Left lung (tissue), 10 donors: ENCODE results near the gene OPTC. TPM values are rescaled to one million over a fixed set of nuclear protein-coding genes. Genes with fewer than 3 reads are reported as not detected.

Source experiments
- ATAC-seq: fragments of 200-7000 bp; cut with Tn5 transposase; one replicate; pipeline ENCODE4 v1.9.1; 2020; ENCODE audit warnings: moderate library complexity
- DNase-seq, 4 donors: peaks; one replicate each; pipeline ENCODE4 v3.0.0-alpha.2; 2013 to 2020
- H3K27ac ChIP-seq, 2 donors: fragments of 200-600 bp; sonication (generic) in 1 of 2; one replicate each; pipeline versions ENCODE4 v1.5.0 to v1.8.0; 2020 to 2021
- H3K27me3 ChIP-seq, 2 donors: fragments of 200-600 bp; sonication (generic) in 1 of 2; one replicate each; pipeline versions ENCODE4 v1.5.0 to v1.8.0; 2020 to 2021
- H3K36me3 ChIP-seq, 2 donors: fragments of 200-600 bp; sonication (generic) in 1 of 2; one replicate each; pipeline versions ENCODE4 v1.5.0 to v1.8.0; 2020 to 2021
- H3K4me1 ChIP-seq, 2 donors: fragments of 200-600 bp; one replicate each; pipeline ENCODE4 v1.8.0; 2021
- H3K4me3 ChIP-seq, 2 donors: fragments of 200-600 bp; sonication (generic) in 1 of 2; one replicate each; pipeline versions ENCODE4 v1.5.0 to v1.8.0; 2020 to 2021; ENCODE audit warnings: mild to moderate bottlenecking in 1 of 2
- H3K9me3 ChIP-seq, 2 donors: fragments of 200-600 bp; sonication (generic) in 1 of 2; one replicate each; pipeline versions ENCODE4 v1.5.0 to v1.8.0; 2020 to 2021
- CTCF ChIP-seq, 2 donors: fragments of 200-600 bp; sonication (generic) in 1 of 2; IDR thresholded peaks; one replicate each; pipeline versions ENCODE4 v1.5.0 to v1.8.0; 2021; ENCODE audit warnings: antibody characterized with exemption in 2 of 2
- intact Hi-C, 2 donors: fragments of 100-400 bp; cut with DNase I; formaldehyde crosslinking; loops; one replicate each; pipeline versions ENCODE4 v1.11.2 to v1.14.2; 2022
- polyA plus RNA-seq, 6 donors: library from polyadenylated mRNA; unstranded; fragments of 120-200 nt; gene quantifications; one replicate each; pipeline ENCODE4 v1.2.1, GENCODE V29; 2013; ENCODE audit not compliant: insufficient read length in 6 of 6
- total RNA-seq, 2 donors: library from RNA; stranded (reverse); fragmentation: NEBNext Ultra II Directional; extraction: Animal tissue kit (Norgen Biotek cat#: 25700); gene quantifications; one replicate each; pipeline ENCODE4 v1.2.1, GENCODE V29; 2021
- donor health status: DM: no; HTN: yes; CAD: no.
- donor health status: DM: no; HTN: no; CAD: no.

Gene OPTC
- total and polyA plus RNA-seq, 8 donors = not detected

- Histone ChIP-seq H3K36me3 (no peaks in the 10 kb centered on the region), H3K4me1 (peaks cover 0 to 4% of the 10 kb centered on the region in 2 donors), H3K9me3 (no peaks in the 10 kb centered on the region), H3K27ac (no peak overlapping the region), H3K4me3 (no peak overlapping the region), H3K27me3 (no peaks in the 10 kb centered on the region)
- intact Hi-C loops = no loop called here
- no peak for ATAC-seq
- DNase-seq = no peak
- TF ChIP-seq CTCF (IDR thresholded peaks at IDR 0.05) = no peak
These were observed 30.2 kb downstream of the OPTC start for GRCh38 chr1:203524152-203524551.

GRCh38 chr1:203524824-203525223 is 30.9 kb downstream of the OPTC start:
- no peak for ATAC-seq
- H3K4me3 ChIP-seq = no peak overlapping the region
- H3K27me3 ChIP-seq = no peaks in the 10 kb centered on the region
- no peak for TF ChIP-seq CTCF (IDR thresholded peaks at IDR 0.05)
- DNase-seq = no peak
- peaks cover 0 to 4% of the 10 kb centered on the region in 2 donors for H3K4me1 ChIP-seq
- H3K27ac ChIP-seq = no peak overlapping the region
- intact Hi-C loops = no loop called here
- no peaks in the 10 kb centered on the region for H3K36me3 ChIP-seq
- H3K9me3 ChIP-seq = no peaks in the 10 kb centered on the region

GRCh38 chr1:203525685-203526084 is 31.7 kb downstream of the OPTC start:
- Histone ChIP-seq H3K36me3 (no peaks in the 10 kb centered on the region), H3K27ac (no peak overlapping the region)
- intact Hi-C loops = no loop called here

GRCh38 chr1:203526130-203526529 is 32.2 kb downstream of the OPTC start:
- no peaks in the 10 kb centered on the region for H3K27me3 ChIP-seq
- no peak overlapping the region for H3K27ac ChIP-seq
- TF ChIP-seq CTCF (IDR thresholded peaks at IDR 0.05) = no peak
- no peak overlapping the region for H3K4me3 ChIP-seq
- intact Hi-C loops = no loop called here
- no peaks in the 10 kb centered on the region for H3K36me3 ChIP-seq
- H3K4me1 ChIP-seq = peaks cover 0 to 4% of the 10 kb centered on the region in 2 donors
- no peaks in the 10 kb centered on the region for H3K9me3 ChIP-seq
- no peak for DNase-seq
- ATAC-seq = no peak

More at GRCh38 chr1:203525685-203526084, 31.7 kb downstream of the OPTC start:
- Histone ChIP-seq H3K4me3 (no peak overlapping the region), H3K27me3 (no peaks in the 10 kb centered on the region), H3K4me1 (peaks cover 0 to 4% of the 10 kb centered on the region in 2 donors), H3K9me3 (no peaks in the 10 kb centered on the region)
- no peak for TF ChIP-seq CTCF (IDR thresholded peaks at IDR 0.05)
- ATAC-seq = no peak
- no peak for DNase-seq

GRCh38 chr1:203526572-203526971 is 32.6 kb downstream of the OPTC start:
- ATAC-seq (peak; percentile 34), DNase-seq (no peak)
- H3K27ac ChIP-seq = no peak overlapping the region
- H3K36me3 ChIP-seq = no peaks in the 10 kb centered on the region
- intact Hi-C loops = no loop called here
- H3K4me3 ChIP-seq = no peak overlapping the region
- no peaks in the 10 kb centered on the region for H3K27me3 ChIP-seq
- no peaks in the 10 kb centered on the region for H3K9me3 ChIP-seq
- no peak for TF ChIP-seq CTCF (IDR thresholded peaks at IDR 0.05)
- H3K4me1 ChIP-seq = peaks cover 0 to 4% of the 10 kb centered on the region in 2 donors
